Vagina (tissue), 2 donors: ENCODE results near the gene TTLL11.

Experiments used
- POLR2A ChIP-seq, 2 donors: fragments of 450-650 bp; IDR thresholded peaks; one replicate each; pipeline ENCODE4 v1.6.1; 2017; ENCODE audit warnings: antibody characterized with exemption in 2 of 2, mild to moderate bottlenecking in 2 of 2, moderate library complexity in 2 of 2
- POLR2AphosphoS5 ChIP-seq, 2 donors: sonication (generic); formaldehyde crosslinking; IDR thresholded peaks; one replicate each; pipeline ENCODE4 v1.9.0; 2017; ENCODE audit warnings: antibody characterized with exemption in 2 of 2, mild to moderate bottlenecking in 2 of 2, low read depth in 1 of 2; ENCODE audit not compliant: insufficient read depth in 1 of 2
- TF ChIP-seq, protein P1 (sequence below), 3 experiments: fragments of 450-650 bp in 2 of 3; fragments of 200-600 bp in 1 of 3; sonication (generic) in 1 of 3; IDR thresholded peaks; one replicate each; pipeline ENCODE4 v1.5.1; 2017 to 2019; ENCODE audit warnings: antibody characterized with exemption in 3 of 3, mild to moderate bottlenecking in 2 of 3, moderate library complexity in 2 of 3

DNA sequence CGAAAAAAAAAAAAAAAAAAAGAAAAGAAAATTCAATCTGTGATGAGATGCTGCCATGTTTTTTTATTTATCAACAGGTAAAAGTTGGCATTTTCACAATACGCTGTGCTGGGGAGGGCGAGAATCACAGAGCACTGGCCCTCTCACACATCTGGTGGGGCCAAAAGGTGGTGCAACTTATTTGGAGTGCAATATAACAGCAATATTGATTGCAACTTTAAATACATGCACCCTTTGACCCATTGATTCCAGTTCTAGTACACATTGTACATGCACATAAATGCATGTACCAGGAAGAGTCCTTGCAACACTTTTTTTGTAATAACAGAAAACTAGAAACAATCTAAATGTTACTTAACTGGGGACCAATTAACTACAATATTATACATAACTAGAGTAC is 282.6 kb downstream of the TTLL11 start:
- TF ChIP-seq, protein P1, sequence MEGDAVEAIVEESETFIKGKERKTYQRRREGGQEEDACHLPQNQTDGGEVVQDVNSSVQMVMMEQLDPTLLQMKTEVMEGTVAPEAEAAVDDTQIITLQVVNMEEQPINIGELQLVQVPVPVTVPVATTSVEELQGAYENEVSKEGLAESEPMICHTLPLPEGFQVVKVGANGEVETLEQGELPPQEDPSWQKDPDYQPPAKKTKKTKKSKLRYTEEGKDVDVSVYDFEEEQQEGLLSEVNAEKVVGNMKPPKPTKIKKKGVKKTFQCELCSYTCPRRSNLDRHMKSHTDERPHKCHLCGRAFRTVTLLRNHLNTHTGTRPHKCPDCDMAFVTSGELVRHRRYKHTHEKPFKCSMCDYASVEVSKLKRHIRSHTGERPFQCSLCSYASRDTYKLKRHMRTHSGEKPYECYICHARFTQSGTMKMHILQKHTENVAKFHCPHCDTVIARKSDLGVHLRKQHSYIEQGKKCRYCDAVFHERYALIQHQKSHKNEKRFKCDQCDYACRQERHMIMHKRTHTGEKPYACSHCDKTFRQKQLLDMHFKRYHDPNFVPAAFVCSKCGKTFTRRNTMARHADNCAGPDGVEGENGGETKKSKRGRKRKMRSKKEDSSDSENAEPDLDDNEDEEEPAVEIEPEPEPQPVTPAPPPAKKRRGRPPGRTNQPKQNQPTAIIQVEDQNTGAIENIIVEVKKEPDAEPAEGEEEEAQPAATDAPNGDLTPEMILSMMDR (IDR thresholded peaks at IDR 0.05): no peak
- TF ChIP-seq POLR2AphosphoS5 (IDR thresholded peaks at IDR 0.05; ENCODE audit: insufficient read depth in 1 of 2, low read depth in 1 of 2) (no peak), POLR2A (IDR thresholded peaks at IDR 0.05) (no peak)
